Nephron progenitor cell (in vitro differentiated cells): ENCODE measurements around the gene ZBTB46.

Experiments
- DNase-seq: peaks from one replicate; pipeline ENCODE4 v3.0.0; 2021
- H3K27ac Mint-ChIP-seq: 2 replicates; pipeline ENCODE4 v1.8.0; 2021; ENCODE audit warnings: mild to moderate bottlenecking, moderate library complexity, mixed read lengths
- H3K27me3 Mint-ChIP-seq: 2 replicates; pipeline ENCODE4 v1.8.0; 2021; ENCODE audit warnings: mild to moderate bottlenecking, low read depth, mixed read lengths; ENCODE audit not compliant: poor library complexity
- H3K36me3 Mint-ChIP-seq: 2 replicates; pipeline ENCODE4 v1.8.0; 2021; ENCODE audit warnings: low read depth, mixed read lengths
- H3K4me1 Mint-ChIP-seq: 2 replicates; pipeline ENCODE4 v1.8.0; 2021; ENCODE audit warnings: mixed read lengths
- H3K4me3 Mint-ChIP-seq: 2 replicates; pipeline ENCODE4 v1.8.0; 2021; ENCODE audit warnings: mild to moderate bottlenecking, moderate library complexity, mixed read lengths
- H3K9me3 Mint-ChIP-seq: 2 replicates; pipeline ENCODE4 v1.8.0; 2021; ENCODE audit warnings: mild to moderate bottlenecking, moderate library complexity, mixed read lengths
- TF ChIP-seq, protein P1 (sequence below): fragments of 200-600 bp; sonication (generic); IDR thresholded peaks from 2 replicates; pipeline ENCODE4 v1.5.0; 2021; ENCODE audit warnings: antibody characterized with exemption

The ZBTB46 gene

DNA sequence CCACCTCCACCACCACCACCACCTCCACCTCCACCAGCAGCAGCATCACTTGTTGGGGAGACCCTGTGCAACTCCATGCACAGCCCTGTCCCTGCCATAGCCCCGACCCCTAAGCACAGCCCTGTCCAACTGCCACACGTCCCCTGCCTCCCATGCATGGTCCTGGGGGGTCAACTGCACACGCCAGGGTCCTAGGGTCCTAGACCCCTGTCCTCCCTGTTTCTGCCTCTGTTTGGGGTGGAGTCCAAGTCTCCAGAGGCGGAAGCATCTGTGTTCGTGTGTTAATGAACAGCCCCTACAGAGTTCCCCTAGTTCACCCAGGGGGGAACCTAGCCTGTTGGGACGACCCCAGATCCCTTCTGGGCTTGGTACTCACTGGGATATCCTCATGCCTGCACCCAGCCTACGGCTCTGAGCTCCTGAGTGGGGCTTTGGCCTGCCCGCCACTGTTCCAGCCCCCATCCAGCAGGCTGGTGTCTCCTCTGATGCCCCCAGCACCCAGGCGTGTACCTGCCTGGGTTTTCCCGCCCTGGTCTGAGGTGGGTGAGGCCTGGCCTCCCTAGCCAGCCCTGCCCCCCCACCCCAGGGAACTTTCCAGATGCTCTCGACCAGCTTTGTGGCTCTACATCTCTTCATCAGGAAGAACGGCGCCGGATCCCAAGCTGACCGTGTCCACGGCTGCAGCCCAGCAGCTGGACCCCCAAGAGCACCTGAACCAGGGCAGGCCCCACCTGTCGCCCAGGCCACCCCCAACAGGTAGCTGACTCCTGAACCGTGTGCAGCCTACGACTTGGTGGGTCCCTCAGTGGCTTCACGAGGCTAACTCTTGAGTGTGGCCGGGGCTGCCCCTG is 137.1 kb downstream of the ZBTB46 start:
- TF ChIP-seq, protein P1, sequence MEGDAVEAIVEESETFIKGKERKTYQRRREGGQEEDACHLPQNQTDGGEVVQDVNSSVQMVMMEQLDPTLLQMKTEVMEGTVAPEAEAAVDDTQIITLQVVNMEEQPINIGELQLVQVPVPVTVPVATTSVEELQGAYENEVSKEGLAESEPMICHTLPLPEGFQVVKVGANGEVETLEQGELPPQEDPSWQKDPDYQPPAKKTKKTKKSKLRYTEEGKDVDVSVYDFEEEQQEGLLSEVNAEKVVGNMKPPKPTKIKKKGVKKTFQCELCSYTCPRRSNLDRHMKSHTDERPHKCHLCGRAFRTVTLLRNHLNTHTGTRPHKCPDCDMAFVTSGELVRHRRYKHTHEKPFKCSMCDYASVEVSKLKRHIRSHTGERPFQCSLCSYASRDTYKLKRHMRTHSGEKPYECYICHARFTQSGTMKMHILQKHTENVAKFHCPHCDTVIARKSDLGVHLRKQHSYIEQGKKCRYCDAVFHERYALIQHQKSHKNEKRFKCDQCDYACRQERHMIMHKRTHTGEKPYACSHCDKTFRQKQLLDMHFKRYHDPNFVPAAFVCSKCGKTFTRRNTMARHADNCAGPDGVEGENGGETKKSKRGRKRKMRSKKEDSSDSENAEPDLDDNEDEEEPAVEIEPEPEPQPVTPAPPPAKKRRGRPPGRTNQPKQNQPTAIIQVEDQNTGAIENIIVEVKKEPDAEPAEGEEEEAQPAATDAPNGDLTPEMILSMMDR, result no peak
- Mint-ChIP-seq H3K4me1 (peaks cover 20% of the 10 kb centered on the region), H3K36me3 (peaks cover 5% of the 10 kb centered on the region), H3K9me3 (peaks cover 3% of the 10 kb centered on the region), H3K27ac (no peak overlapping the region), H3K4me3 (no peak overlapping the region), H3K27me3 (no peaks in the 10 kb centered on the region)
- no peak for DNase-seq
